HFFc6 (cell line): ENCODE results near the gene ST6GAL1. TPM values are rescaled to one million over a fixed set of nuclear protein-coding genes. Genes with fewer than 3 reads are reported as not detected.

Experiments
- DNase-seq: peaks from one replicate; pipeline ENCODE4 v3.0.0-alpha.2; 2018
- H3K27ac Mint-ChIP-seq: 2 replicates; pipeline ENCODE4 v1.8.0; 2020; ENCODE audit warnings: mild to moderate bottlenecking, mixed read lengths
- H3K27me3 Mint-ChIP-seq: 2 replicates; pipeline ENCODE4 v1.8.0; 2021; ENCODE audit warnings: mild to moderate bottlenecking, moderate library complexity, mixed read lengths; ENCODE audit not compliant: insufficient read depth
- H3K36me3 Mint-ChIP-seq: 2 replicates; pipeline ENCODE4 v1.8.0; 2021; ENCODE audit warnings: low read depth, mixed read lengths
- H3K4me1 Mint-ChIP-seq: 2 replicates; pipeline ENCODE4 v1.8.0; 2020; ENCODE audit warnings: low read depth, mixed read lengths
- H3K4me3 Mint-ChIP-seq: 2 replicates; pipeline ENCODE4 v1.8.0; 2020; ENCODE audit warnings: mild to moderate bottlenecking, moderate library complexity, mixed read lengths
- H3K9me3 Mint-ChIP-seq: 2 replicates; pipeline ENCODE4 v1.8.0; 2020; ENCODE audit warnings: mild to moderate bottlenecking, mixed read lengths
- CTCF ChIP-seq: fragments of 200-600 bp; sonication (generic); IDR thresholded peaks from 2 replicates; pipeline ENCODE4 v1.5.0; 2021; ENCODE audit warnings: antibody characterized with exemption, mild to moderate bottlenecking
- total RNA-seq, 6 experiments: library from RNA; stranded (reverse); fragmentation: NEBNext Ultra II Directional; extraction: Animal tissue kit (Norgen Biotek cat#: 25700); gene quantifications; 2 replicates in 1 of 6; 3 replicates in 5 of 6; pipeline ENCODE4 v1.2.3, GENCODE V29; 2021

Gene ST6GAL1
- total RNA-seq, 6 experiments from 2014 or later, result 0.88 to 2.6 (median 1.9) TPM

DNA sequence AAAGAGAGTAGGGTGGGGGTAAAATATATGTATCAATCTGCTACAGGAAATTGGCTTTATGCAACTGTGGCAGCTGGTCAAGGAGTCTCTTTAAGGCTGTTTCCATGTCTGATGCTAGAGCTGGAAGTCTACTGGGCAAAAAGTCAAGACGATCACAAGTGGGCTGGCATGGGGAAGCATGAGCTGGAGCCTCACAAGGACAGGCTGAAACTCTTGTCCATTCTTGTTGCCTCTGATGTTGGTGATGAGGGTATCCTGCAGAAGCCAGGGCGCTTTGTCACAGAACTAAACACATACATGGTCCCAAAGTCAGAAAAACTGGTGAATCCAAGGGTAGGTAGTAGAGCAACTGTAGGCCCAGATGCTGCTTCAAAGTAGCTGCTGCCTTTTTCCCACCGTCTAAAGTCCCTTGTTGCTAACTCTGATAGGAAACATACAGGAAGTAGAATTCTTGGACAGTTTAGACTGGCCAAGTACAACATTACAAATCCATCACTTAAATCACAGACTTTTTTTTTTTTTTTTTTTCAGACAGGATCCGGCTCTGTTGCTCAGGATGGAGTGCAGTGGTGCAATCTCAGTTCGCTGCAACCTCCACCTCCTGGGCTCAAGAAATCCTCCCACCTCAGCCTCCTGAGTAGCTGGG lies 154.8 kb downstream of the ST6GAL1 start:
- Mint-ChIP-seq H3K4me3 (no peak overlapping the region), H3K27ac (no peak overlapping the region), H3K36me3 (peaks cover 8% of the 10 kb centered on the region), H3K9me3 (peaks cover 13% of the 10 kb centered on the region), H3K4me1 (peaks cover 5% of the 10 kb centered on the region), H3K27me3 (0 out of 2 replicates have a peak, but pooled peaks cover 1% of the 10 kb centered on the region)
- no peak for DNase-seq
- TF ChIP-seq CTCF, result no peak

- Mint-ChIP-seq H3K27me3 (0 out of 2 replicates have a peak, but pooled peaks cover 1% of the 10 kb centered on the region), H3K9me3 (peaks cover 13% of the 10 kb centered on the region), H3K4me3 (no peak overlapping the region), H3K36me3 (peaks cover 8% of the 10 kb centered on the region), H3K4me1 (peaks cover 5% of the 10 kb centered on the region), H3K27ac (no peak overlapping the region)
- DNase-seq, result no peak
- no peak for TF ChIP-seq CTCF
These were observed 155.6 kb downstream of the ST6GAL1 start for GRCh38 chr3:187085933-187086332.

- Mint-ChIP-seq H3K36me3 (peaks cover 8% of the 10 kb centered on the region), H3K4me3 (no peak overlapping the region), H3K9me3 (peaks cover 13% of the 10 kb centered on the region), H3K27ac (no peak overlapping the region), H3K4me1 (peaks cover 5% of the 10 kb centered on the region), H3K27me3 (0 out of 2 replicates have a peak, but pooled peaks cover 1% of the 10 kb centered on the region)
- no peak for TF ChIP-seq CTCF
- no peak for DNase-seq
These were observed 156.5 kb downstream of the ST6GAL1 start for GRCh38 chr3:187086831-187087230.

- H3K36me3 Mint-ChIP-seq, result peaks cover 8% of the 10 kb centered on the region
- H3K27me3 Mint-ChIP-seq, result 0 out of 2 replicates have a peak, but pooled peaks cover 1% of the 10 kb centered on the region
These were observed 158.4 kb downstream of the ST6GAL1 start for GRCh38 chr3:187088701-187089100.

GRCh38 chr3:187093320-187093719 lies 163.0 kb downstream of the ST6GAL1 start:
- no peak overlapping the region for H3K27ac Mint-ChIP-seq
- H3K27me3 Mint-ChIP-seq, result peaks cover 2% of the 10 kb centered on the region; the same call in 1 of the 2 replicates
- TF ChIP-seq CTCF, result no peak
- H3K4me3 Mint-ChIP-seq, result no peak overlapping the region
- H3K36me3 Mint-ChIP-seq, result no peaks in the 10 kb centered on the region; the same call in 1 of the 2 replicates
- H3K4me1 Mint-ChIP-seq, result no peaks in the 10 kb centered on the region
- no peak for DNase-seq
- H3K9me3 Mint-ChIP-seq, result peaks cover 1% of the 10 kb centered on the region

More at GRCh38 chr3:187088701-187089100, 158.4 kb downstream of the ST6GAL1 start:
- no peak overlapping the region for H3K27ac Mint-ChIP-seq
- H3K4me1 Mint-ChIP-seq, result peaks cover 5% of the 10 kb centered on the region
- H3K9me3 Mint-ChIP-seq, result peaks cover 13% of the 10 kb centered on the region
- no peak overlapping the region for H3K4me3 Mint-ChIP-seq
- DNase-seq, result no peak
- TF ChIP-seq CTCF, result no peak
